GM12872 (cell line): ENCODE data around the gene SMS.

Source experiments
- TF ChIP-seq, protein P1 (sequence below): IDR thresholded peaks from 3 replicates; pipeline ENCODE4 v1.5.1; 2011; ENCODE audit warnings: low read depth, mild to moderate bottlenecking, low read length, moderate library complexity; ENCODE audit not compliant: insufficient read depth

SMS gene

DNA sequence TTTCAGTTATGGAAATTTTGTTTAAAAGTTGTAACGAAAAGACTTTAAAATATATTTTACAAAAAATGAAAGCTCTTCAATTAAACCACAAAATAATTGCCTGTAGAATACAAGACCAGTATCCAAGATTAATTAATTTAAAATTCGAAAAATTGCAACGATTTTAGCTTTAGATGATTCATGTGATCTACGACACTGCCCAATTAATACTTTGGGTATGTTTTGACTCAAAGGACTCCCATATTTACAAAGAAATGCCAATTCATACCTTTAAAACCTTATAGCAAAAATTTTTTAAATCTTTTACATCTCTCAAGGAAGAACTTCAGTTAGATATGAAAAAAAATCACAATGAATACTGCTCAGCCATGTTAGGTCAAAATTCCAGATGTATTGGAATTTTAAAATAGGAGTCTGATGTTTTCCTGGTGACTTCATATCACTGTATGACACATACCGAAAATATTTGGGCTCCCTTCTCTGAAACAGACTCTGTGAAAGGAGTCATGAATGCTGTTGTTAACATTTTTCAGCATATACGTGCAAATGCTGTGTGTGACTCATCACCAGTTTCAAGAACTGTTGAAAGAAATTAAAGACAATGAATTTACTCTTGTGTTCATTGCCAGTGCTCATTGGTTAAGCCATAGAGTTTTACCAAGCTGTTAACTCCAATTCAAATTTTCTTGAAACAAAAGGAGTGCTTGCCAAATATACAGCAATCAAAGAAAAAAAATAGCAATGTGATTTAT, 13.8 kb upstream of the SMS start:
- TF ChIP-seq, protein P1, sequence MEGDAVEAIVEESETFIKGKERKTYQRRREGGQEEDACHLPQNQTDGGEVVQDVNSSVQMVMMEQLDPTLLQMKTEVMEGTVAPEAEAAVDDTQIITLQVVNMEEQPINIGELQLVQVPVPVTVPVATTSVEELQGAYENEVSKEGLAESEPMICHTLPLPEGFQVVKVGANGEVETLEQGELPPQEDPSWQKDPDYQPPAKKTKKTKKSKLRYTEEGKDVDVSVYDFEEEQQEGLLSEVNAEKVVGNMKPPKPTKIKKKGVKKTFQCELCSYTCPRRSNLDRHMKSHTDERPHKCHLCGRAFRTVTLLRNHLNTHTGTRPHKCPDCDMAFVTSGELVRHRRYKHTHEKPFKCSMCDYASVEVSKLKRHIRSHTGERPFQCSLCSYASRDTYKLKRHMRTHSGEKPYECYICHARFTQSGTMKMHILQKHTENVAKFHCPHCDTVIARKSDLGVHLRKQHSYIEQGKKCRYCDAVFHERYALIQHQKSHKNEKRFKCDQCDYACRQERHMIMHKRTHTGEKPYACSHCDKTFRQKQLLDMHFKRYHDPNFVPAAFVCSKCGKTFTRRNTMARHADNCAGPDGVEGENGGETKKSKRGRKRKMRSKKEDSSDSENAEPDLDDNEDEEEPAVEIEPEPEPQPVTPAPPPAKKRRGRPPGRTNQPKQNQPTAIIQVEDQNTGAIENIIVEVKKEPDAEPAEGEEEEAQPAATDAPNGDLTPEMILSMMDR = no peak

DNA sequence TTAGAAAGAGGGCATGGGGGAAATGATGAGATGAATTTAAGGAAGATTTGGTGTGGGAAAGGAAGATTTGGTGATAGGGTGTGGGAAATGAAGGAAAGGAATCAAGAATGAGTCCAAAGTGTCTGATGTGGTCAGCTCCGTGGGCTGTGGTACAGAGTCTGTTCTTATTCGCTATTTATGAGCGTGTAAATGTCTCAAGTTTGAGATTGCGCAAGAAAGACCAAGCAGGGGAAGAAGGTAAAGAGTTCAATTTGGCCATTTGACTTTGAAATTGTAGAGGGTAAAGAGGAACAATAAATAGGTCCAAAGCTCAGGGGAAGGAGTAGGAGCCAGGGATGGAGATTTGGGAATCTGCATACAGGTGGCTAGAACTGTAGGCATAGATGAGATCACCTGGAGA, 11.3 kb upstream of the SMS start:
- TF ChIP-seq, protein P1 = no peak

DNA sequence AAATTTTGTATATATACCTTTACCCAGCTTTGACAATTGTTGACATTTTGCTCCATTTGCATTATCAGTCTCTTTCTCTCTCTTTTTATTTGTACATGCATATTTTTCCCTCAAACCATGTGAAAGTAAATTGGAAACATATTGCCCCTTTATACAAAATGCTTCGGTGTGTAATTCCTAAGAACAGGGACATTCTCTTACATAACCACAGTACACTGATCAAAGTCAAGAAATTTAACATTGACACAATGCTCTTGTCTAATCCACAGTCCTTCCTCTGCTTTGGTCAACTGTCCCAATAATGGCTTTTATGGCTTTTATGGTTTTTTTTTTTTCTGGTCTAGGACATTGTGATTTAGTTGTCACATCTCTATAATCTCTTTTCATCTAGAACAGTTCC, 9.5 kb upstream of the SMS start:
- TF ChIP-seq, protein P1 = no peak

DNA sequence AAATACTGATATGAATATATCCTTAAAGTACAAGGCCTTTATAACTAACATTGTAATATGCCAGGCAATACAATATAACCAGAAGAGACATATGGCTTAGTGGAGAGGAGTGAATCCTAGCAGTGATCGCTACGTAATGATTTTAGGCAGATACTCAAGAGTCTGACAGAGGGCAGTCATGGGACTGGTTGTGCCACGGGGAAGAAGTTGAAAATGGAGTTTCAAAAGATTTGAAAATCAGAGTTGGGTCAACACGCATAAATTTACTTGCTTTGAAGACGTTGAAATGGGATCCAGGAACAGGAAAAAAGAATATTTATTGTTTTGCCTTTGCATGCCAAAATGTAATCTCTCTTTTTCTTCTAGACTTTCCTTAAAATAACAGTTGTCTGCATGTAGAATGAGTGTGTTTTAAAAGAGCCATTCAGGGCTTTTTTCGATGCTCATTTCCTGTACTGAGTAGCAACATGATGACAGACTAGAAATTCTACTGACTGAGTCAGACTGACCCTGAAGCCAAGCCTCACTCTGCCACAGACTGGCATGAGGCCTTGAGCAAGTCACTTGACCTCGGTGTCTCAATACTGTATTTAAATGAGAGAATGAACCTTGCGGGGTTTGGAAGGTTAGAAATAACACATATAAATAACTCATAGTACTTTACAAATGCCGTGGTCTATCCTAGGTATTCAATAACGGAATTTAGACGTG, 8.1 kb upstream of the SMS start:
- TF ChIP-seq, protein P1 = no peak

DNA sequence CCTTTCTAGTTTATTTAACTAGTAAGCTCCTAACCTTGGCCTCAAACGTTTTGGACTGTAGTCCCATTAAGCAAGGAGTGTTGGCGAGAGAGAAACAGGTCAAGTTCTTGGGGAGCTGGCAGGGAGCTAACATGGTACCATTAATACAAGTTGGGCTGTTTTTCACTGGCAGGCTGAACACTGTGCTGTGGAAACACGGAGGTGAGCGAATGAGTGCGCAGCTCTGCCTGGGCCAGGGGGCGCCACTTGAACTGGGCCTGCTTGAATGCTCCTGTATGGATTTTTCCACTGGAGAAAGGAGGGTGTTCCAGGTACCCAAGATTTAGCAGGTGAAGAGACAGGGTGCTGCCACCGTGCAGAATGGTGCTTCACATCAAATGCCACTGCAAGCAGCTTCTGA, 7.4 kb upstream of the SMS start:
- TF ChIP-seq, protein P1 = no peak

DNA sequence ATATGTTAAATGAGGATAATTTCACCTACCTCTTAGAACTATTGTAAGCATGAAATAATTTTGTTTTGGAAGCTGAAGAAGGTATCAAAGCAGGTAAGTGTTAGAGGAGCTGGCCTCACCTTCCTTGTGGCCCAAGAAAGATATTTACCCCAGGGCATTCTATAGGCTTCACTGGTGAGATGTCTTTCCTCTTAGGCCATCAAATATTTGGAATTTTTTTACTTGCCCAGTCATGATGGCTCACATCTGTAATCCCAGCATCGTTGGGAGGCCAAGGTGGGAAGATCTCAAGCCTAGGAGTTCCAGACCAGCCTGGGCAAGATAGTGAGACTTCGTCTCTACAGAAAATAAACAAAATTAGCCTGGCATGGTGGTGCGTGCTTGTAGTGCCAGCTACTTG, 6.1 kb upstream of the SMS start:
- TF ChIP-seq, protein P1 = no peak

DNA sequence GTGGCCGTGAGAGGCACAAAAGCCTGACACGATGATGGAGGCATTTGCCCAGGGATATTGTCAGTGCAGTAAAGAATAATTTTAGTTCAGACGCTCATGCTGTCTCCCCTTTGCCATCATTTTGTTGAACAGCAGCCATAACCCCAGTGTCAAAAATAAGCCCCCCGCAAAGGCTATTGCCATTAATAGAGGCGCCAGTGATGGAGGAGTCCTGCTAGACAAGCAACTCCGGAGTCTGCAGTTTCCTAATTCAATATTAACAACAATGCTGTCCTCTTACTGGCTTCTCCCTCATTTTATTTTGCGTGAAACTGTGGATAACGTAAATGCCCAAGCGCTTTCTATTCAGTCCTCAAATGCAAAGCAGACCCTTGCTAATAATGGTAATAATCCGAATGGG, 603 bp upstream of the SMS start:
- TF ChIP-seq, protein P1 = no peak
